22Rv1 (cell line): ENCODE measurements around the gene FAM20A.
"Not testable (repeated sequence)": the region's sequence is repeated elsewhere in the genome, so short reads cannot be mapped to it uniquely, and the experiment has no call there.

Experiments used
- H3K27ac ChIP-seq: fragments of 450-650 bp; 2 replicates; pipeline ENCODE4 v1.5.1; 2017
- ZFX ChIP-seq: fragments of 450-650 bp; IDR thresholded peaks from 2 replicates; pipeline ENCODE4 v1.6.1; 2017; ENCODE audit warnings: antibody characterized with exemption, borderline replicate concordance
- TF ChIP-seq, protein P1 (sequence below): fragments of 450-650 bp; IDR thresholded peaks from 2 replicates; pipeline ENCODE4 v1.5.1; 2017; ENCODE audit warnings: mild to moderate bottlenecking

The FAM20A gene

DNA sequence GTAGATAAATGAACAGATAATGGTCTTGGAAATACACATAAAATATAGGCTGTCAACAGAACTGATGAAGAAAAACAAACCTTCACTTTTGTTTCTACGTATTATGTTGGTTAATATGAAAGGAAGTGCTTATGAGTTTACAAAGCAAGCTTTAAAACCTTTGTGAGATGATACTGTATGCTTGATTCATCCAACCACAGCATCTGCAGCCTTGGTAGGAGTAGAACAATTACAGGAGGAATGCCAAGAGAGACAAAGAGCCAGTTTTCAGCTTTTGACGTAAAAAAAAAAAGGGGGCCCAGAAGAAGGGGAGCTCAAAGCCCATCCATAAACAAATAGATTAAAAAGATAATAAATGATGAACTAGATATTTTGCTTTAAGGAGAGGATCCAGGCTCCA, 13.3 kb downstream of the FAM20A start:
- H3K27ac ChIP-seq = no peak overlapping the region
- TF ChIP-seq ZFX = no peak
- TF ChIP-seq, protein P1, sequence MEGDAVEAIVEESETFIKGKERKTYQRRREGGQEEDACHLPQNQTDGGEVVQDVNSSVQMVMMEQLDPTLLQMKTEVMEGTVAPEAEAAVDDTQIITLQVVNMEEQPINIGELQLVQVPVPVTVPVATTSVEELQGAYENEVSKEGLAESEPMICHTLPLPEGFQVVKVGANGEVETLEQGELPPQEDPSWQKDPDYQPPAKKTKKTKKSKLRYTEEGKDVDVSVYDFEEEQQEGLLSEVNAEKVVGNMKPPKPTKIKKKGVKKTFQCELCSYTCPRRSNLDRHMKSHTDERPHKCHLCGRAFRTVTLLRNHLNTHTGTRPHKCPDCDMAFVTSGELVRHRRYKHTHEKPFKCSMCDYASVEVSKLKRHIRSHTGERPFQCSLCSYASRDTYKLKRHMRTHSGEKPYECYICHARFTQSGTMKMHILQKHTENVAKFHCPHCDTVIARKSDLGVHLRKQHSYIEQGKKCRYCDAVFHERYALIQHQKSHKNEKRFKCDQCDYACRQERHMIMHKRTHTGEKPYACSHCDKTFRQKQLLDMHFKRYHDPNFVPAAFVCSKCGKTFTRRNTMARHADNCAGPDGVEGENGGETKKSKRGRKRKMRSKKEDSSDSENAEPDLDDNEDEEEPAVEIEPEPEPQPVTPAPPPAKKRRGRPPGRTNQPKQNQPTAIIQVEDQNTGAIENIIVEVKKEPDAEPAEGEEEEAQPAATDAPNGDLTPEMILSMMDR = no peak

DNA sequence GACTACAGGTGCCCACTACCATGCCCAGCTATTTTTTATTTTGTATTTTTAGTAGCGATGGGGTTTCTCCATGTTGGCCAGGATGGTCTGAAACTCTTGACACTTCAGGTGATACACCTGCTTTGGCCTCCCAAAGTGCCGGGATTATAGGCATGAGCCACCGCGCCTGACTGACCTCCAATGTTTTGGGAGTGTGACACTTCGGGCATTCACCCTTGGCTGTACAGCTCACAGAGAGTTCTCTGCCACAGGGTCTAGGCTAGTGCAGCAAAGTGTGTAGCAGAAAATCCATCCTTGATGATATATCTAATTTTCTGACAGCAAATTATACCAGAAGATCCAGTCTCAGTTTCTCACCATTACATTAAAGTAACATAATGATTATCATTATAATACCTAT, 14.1 kb downstream of the FAM20A start:
- no peak overlapping the region for H3K27ac ChIP-seq
- no peak for TF ChIP-seq ZFX
- TF ChIP-seq, protein P1 = no peak

DNA sequence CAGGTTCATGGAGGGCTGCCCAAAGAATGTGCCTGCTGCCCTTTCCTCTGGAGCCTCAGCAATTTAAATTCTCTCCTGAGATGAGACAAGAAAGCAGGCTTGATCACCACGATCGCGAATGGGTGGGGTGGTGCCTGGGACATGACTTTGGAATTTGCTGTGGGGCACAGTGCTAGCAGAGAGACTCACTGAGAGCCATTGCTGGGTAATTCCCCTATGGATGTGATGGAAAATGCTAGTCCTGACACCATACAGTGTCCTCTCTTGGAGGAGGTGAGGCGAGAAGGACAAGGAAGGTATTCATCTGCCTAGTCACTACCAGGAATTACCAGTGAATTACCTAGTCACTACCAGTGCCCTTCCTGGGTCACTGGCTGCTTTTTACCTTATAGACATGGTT, 15.5 kb downstream of the FAM20A start:
- H3K27ac ChIP-seq = no peak overlapping the region
- TF ChIP-seq, protein P1 = no peak
- TF ChIP-seq ZFX = no peak

DNA sequence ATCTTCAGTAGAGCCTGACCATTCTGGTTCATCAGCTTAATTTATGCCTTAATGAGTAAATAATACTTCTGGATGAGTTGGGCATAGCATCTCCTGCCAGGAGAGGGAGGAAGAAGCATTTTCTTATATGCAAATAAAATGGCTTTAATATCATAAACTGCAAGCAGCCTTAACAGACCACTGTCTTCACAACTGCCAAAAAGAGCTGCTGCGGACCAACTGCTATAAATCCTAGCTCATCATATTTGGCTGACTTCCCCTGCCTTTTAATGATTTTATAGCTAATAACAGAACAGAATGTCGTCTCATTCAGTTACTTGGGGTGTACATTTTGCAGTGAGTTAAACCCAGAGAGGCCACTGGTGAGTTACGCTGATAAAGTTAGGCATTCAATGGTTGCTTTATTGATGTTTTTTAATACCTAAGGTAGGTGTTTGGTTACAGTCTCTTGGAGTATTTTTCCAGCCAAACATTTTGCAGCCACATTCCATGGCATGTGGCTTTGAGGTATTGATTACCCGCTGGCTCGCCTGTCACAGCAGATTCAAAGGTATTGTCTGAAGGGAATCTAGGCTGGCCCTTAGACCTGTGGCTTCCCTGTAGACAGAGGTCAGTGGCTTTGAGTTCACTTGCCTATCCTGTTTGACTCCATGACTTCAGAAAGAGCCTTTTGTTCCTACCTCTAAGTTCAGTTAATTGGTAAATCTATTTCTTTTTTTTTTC, 16.4 kb downstream of the FAM20A start:
- TF ChIP-seq, protein P1 = no peak
- TF ChIP-seq ZFX = no peak
- H3K27ac ChIP-seq = no peak overlapping the region

DNA sequence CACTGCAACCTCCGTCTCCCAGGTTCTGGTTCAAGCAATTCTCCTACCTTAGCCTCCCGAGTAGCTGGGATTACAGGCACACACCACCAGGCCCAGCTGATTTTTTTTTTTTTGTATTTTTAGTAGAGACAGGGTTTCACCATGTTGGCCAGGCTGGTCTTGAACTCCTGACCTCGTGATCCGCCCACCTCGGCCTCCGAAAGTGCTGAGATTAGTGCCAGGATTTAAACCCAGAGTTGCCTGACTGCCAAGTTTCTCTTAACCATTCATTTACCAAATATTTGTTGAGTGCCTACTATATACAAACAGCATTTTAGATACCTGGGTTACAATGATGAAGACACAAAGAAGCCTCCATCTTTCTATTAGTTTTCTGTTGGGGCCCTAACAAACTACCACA, 18.3 kb downstream of the FAM20A start:
- H3K27ac ChIP-seq = not testable (repeated sequence)

DNA sequence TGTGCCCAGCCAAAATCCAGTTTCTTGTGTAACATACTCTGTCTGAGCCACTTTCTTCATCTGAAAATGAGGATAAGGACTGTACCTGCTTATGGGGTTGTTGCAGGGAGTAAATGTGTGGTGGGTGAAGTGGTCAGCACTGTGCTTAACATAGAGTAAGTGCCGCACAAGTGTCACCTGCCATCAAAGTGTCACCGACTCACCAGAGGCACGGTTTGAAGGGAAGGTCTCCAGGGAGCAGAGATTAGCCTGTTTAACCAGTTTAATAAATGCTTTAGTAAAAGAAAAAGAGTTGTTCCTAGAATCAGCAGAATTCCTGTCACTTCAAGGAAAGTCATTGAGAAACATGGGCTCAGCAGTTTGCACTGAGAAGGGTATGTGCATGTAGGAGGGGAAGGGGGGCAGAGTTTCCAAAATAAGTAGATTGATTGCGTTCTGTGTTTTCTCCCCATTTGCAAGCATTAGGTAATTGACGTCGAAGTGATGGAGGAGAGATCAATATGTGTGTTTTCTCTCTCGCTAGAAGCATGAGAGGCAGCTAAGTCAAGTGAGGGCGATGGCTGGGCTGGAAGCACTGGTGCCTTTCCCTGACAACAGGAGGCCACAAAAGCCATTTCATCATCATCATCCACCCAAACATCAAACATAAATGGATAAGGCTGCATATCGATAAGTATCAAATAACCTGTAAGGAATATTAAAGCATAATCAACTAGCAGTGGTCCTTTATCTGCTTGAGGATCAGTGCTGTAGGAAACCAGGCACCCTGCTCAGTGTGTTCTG, 19.1 kb downstream of the FAM20A start:
- no peak overlapping the region for H3K27ac ChIP-seq
- TF ChIP-seq ZFX = no peak
- TF ChIP-seq, protein P1 = no peak

DNA sequence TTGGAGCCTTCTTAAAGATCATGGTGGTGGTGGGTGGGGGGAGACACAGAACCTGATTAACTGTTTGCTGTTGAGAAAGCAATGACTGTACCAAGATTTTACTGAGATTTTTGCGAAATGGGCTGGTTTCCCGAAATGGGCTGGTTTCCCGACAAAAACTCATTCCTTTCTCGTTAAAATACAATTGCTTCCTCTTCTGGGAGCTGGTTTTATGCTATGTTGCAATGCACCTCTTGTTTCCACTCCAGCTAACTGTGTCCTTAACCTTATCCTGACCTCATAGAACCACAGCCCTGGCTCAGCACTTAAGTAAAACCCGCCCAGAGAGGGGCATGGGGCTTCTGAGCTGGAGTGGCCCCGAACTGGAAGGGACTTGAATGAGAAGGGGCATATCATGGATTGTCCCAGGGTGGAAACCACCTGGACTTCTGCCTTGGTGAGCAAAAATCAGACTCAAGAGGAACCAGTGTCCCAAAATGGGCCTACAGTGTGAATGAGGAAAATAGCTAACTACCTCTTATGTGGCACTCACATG, 20.9 kb downstream of the FAM20A start:
- no peak overlapping the region for H3K27ac ChIP-seq
- TF ChIP-seq, protein P1 = no peak
- no peak for TF ChIP-seq ZFX
